Small intestine (tissue), 7 donors: Measurements from ENCODE around the gene COL6A3. TPM values are rescaled to one million over a fixed set of nuclear protein-coding genes. Genes with fewer than 3 reads are reported as not detected.

Experiments
- DNase-seq, 2 donors: peaks; one replicate each; pipeline versions ENCODE4 v3.0.0 to v3.0.0-alpha.2; 2013
- FAIRE-seq: peaks from 2 replicates; lab custom pipeline; 2012; peaks lifted over from hg19 to GRCh38; lab: Jason Lieb, UNC
- H3K27ac ChIP-seq, 3 donors: one replicate each; pipeline ENCODE4 v1.5.1; 2013; ENCODE audit warnings: low read length in 2 of 3, mild to moderate bottlenecking in 2 of 3, control low read depth in 1 of 3, inconsistent platforms in 1 of 3, low read depth in 1 of 3, moderate library complexity in 1 of 3
- H3K27me3 ChIP-seq, 3 donors: one replicate each; pipeline ENCODE4 v1.6.1; 2013; ENCODE audit warnings: low read length in 3 of 3, inconsistent platforms in 1 of 3; ENCODE audit not compliant: control insufficient read depth in 3 of 3, insufficient read depth in 3 of 3
- H3K36me3 ChIP-seq, 3 donors: one replicate each; pipeline ENCODE4 v1.6.1; 2013; ENCODE audit warnings: low read length in 3 of 3, inconsistent platforms in 1 of 3, low read depth in 1 of 3, mild to moderate bottlenecking in 1 of 3, moderate library complexity in 1 of 3; ENCODE audit not compliant: control insufficient read depth in 3 of 3, insufficient read depth in 2 of 3
- H3K4me1 ChIP-seq, 3 donors: one replicate each; pipeline ENCODE4 v1.6.1; 2013; ENCODE audit warnings: low read length in 2 of 3, inconsistent platforms in 1 of 3, low read depth in 1 of 3, mild to moderate bottlenecking in 1 of 3, moderate library complexity in 1 of 3; ENCODE audit not compliant: control insufficient read depth in 3 of 3, insufficient read depth in 2 of 3
- H3K4me3 ChIP-seq, 3 donors: one replicate each; pipeline ENCODE4 v1.5.1; 2013; ENCODE audit warnings: low read length in 3 of 3, control low read depth in 1 of 3, inconsistent platforms in 1 of 3, low read depth in 1 of 3, mild to moderate bottlenecking in 1 of 3, moderate library complexity in 1 of 3
- H3K9me3 ChIP-seq, 2 donors: one replicate each; pipeline ENCODE4 v1.6.1; 2013; ENCODE audit warnings: low read depth in 1 of 2, low read length in 1 of 2; ENCODE audit not compliant: control insufficient read depth in 2 of 2, insufficient read depth in 1 of 2
- WGBS, 3 donors: extraction: QIAGEN DNeasy Blood & Tissue Kit; methylation state at CpG; one replicate each; pipeline ENCODE4 v1.1.7; 2013; 5-methylcytosine and 5-hydroxymethylcytosine counted together
- polyA plus RNA-seq, 4 donors: library from polyadenylated mRNA; stranded (reverse) in 3 of 4; unstranded in 1 of 4; fragments of 200-250 nt in 3 of 4; fragments of 120-200 nt in 1 of 4; gene quantifications; one replicate each; pipeline versions ENCODE4 v1.2.1 to v1.2.3, GENCODE V29; 2013
- donor health status: healthy with polysubstance abuse.
- donor health status: control.
- donor health status: control.
- donor health status: Bipolar disorder and iron deficiency.
- donor health status: healthy.

Gene COL6A3
- polyA plus RNA-seq, 4 donors, result 0.89 to 92.4 (median 26.7) TPM

DNA sequence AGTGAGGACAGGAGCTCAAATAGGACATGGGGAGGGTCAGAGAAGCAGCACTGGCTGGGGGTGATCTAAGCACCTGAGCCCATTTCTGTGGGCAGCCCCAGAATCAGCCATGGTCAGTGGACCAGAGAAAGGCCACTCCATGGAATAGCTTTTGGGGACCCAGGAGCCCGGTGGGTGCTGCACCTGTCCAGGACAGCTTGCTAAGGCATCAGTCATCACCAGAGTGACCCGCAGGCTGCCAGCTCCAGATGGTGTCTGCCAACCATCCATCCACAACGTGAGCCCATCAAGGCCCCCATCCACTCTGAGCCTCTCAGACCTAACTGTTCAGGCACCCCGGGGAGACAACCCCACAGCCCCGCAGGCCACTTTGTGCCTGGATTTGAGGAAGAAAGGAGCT is 23.6 kb upstream of the COL6A3 start:
- Histone ChIP-seq H3K27ac (peak overlapping the region in 2 of 3 donors; percentile 36 to 42), H3K27me3 (peaks cover 0 to 5% (median 0%) of the 10 kb centered on the region in 3 donors), H3K4me3 (no peak overlapping the region), H3K9me3 (peaks cover 0 to 5% of the 10 kb centered on the region in 2 donors), H3K4me1 (peaks cover 0 to 11% (median 5%) of the 10 kb centered on the region in 3 donors), H3K36me3 (no peaks in the 10 kb centered on the region)
- WGBS, 3 donors, result 82 to 94% (median 90%) methylated on average over 5 of the region's 5 CpGs
- DNase-seq, result no peak
- FAIRE-seq, result no peak

DNA sequence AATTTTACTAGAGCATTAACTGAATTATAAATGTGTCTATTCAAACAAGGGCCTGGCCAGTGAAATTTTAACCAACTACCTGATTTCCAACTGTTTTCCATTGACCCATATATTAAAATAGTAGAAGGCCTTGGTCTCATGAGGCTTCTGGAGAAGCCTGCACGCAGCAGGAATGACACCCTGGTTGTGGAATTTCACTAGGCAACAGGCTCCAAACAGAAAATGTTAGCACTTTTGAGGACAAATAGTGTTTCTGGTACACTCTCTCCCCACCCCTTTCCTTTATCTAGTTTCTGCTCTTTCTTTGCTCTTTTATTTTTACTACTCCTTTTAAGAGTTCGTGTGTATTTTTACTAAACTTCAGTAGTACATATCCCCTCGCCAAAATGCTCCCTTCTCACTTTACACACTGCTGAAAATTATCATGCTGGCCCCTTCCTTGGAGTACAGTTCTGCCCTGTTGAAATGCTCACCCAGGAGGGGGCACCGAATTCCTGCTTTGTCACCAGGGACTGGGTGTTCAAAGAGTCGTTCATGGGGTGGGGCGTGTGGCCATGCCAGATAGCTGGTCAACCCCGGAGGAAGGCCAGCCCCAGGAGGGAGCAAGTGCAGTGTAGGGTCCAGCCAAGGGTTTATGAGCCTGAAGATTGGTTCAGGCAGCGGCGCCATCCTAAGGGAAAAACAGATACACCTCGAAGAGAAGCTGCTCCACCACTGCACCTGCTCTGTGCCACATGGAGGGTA is 22.1 kb upstream of the COL6A3 start:
- 75 to 76% (median 76%) methylated on average over 10 of the region's 10 CpGs for whole genome bisulfite sequencing, 3 donors
- FAIRE-seq, result no peak
- peak overlapping the region in 1 of 3 donors; percentile 71 for H3K27ac ChIP-seq

DNA sequence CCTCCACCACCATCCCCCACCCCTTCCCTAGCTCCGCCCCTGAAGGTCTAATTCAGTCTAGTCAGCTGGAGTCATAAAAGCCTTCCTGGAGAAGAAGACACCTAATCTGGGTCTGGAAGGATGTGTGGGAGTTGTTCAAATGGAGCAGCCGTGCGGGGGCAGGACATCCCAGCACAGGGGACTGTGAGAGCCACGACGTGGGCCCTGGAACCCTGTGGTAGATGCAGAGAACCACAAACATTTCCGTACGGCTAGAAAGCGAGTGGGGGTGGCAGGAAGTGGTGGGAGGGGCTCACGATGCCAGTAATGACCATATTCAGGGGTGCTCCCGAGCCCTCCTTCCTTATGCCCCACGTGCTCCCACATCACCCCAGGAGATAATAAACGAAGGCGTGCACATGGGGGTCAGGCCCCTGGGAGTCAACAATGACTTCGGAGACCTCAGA is 20.9 kb upstream of the COL6A3 start:
- peaks cover 0 to 8% (median 0%) of the 10 kb centered on the region in 3 donors for H3K27me3 ChIP-seq
- H3K27ac ChIP-seq, result peak overlapping the region in 1 of 3 donors; percentile 69
- FAIRE-seq, result no peak
- peaks cover 0 to 5% of the 10 kb centered on the region in 2 donors for H3K9me3 ChIP-seq
- H3K36me3 ChIP-seq, result no peaks in the 10 kb centered on the region
- peak in 1 of 2 donors; percentile 37 for DNase-seq
- no peak overlapping the region for H3K4me3 ChIP-seq
- 37 to 39% (median 39%) methylated on average over 14 of the region's 14 CpGs for WGBS, 3 donors
- peaks cover 0 to 11% (median 5%) of the 10 kb centered on the region in 3 donors for H3K4me1 ChIP-seq

More for the DNA sequence above, 22.1 kb upstream of the COL6A3 start:
- DNase-seq, result no peak
- Histone ChIP-seq H3K9me3 (peaks cover 0 to 5% of the 10 kb centered on the region in 2 donors), H3K4me3 (no peak overlapping the region), H3K4me1 (peaks cover 0 to 11% (median 5%) of the 10 kb centered on the region in 3 donors), H3K36me3 (no peaks in the 10 kb centered on the region), H3K27me3 (peaks cover 0 to 8% (median 0%) of the 10 kb centered on the region in 3 donors)

DNA sequence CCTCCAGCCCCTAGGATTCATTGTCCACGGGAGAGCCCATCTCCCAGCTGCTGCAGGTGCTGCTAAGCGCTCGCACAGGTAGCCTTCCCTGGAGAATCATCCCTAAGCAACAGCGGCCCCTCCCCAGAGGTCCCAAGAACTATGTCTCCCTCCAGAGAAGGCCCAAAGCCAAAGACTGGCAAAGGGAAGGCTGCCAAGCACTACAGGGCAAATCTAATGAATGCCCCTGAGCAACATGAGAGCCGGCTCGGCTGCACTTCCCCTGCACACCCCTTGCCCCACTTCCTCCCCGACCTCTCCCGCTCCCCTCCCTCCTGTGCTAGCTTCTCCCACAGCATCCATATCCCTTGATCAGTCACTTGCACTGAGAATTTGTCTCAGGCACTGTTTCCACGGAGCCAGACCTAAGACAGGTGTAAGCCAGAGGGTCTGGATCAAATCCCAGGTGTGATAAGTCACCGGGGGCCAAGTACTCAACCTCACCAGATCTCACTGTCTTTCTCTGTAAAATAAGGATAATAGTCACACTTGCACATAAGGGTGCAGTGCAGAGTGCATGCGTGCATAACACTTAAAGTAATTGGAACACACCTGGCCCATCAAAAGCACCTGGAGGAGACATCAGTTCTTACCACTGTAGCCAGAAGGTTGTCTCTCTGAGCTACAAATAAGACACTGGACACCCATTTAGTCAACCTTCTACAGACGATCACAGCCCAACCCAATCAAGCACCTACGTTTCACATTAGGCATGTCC is 20.1 kb upstream of the COL6A3 start:
- H3K9me3 ChIP-seq, result no peaks in the 10 kb centered on the region

DNA sequence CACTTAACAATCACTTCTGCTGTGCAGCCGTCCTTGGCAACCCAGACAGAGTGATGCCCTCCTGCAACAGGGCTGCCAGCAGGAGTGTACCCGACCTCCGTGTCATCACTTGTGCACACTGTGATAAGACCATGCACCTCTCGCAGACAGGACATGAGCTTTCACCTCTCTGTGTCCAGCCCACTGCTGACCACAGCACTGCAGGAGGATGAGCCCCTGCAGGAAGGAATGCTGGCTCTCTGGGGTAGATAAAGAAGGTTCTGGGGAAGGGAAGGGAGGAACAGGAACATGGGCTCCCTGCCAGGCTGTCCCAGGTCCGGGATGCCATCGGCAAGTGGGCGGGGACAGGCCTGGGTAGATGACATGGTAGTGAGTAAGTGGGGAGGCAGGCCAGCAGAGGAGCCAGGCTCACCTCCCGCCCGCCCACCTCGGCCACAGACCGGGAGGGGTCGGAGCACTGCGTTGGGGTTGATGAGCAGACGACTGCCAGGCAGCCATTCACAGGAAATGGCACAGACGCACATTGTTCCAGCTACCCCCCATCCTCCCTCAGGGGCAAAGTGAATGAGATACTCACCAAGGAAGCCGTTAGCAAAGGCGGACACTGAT is 18.6 kb upstream of the COL6A3 start:
- H3K27ac ChIP-seq, result no peak overlapping the region

More for the DNA sequence above, 20.1 kb upstream of the COL6A3 start:
- H3K4me1 ChIP-seq, result peaks cover 0 to 11% (median 5%) of the 10 kb centered on the region in 3 donors
- no peak overlapping the region for H3K27ac ChIP-seq
- H3K36me3 ChIP-seq, result no peaks in the 10 kb centered on the region
- FAIRE-seq, result no peak
- no peak for DNase-seq
- H3K4me3 ChIP-seq, result no peak overlapping the region
- peaks cover 0 to 8% (median 0%) of the 10 kb centered on the region in 3 donors for H3K27me3 ChIP-seq
- 52 to 65% (median 53%) methylated on average over 13 of the region's 13 CpGs for WGBS, 3 donors

DNA sequence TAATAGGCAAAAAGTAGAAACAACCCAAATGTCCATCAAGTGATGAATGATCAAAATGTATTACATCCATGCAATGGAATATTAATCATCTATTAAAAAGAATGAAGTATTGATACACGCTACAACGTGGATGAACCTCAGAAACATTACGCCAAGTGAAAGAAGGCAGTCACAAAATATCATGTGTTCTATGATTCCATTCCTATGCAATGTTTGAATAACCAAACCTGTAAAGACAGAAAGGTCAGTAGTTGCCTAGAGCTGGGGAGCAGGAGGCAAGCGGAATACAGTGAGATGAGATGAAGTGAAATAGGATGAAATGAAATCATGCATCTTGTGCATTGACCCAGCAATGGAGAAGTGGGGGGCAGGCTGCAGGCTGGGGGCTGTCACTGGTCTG is 17.9 kb upstream of the COL6A3 start:
- Histone ChIP-seq H3K9me3 (no peaks in the 10 kb centered on the region), H3K4me1 (peaks cover 0 to 5% (median 0%) of the 10 kb centered on the region in 3 donors), H3K4me3 (no peak overlapping the region), H3K27me3 (peaks cover 0 to 8% (median 0%) of the 10 kb centered on the region in 3 donors), H3K36me3 (no peaks in the 10 kb centered on the region), H3K27ac (no peak overlapping the region)
- FAIRE-seq (no peak), DNase-seq (no peak)
- 86 to 90% (median 89%) methylated on average over 4 of the region's 4 CpGs for WGBS, 3 donors

More for the DNA sequence above, 18.6 kb upstream of the COL6A3 start:
- peaks cover 0 to 8% (median 0%) of the 10 kb centered on the region in 3 donors for H3K27me3 ChIP-seq
- DNase-seq (peak in 1 of 2 donors; percentile 14), FAIRE-seq (no peak)
- no peak overlapping the region for H3K4me3 ChIP-seq
- 29 to 47% (median 32%) methylated on average over 17 of the region's 17 CpGs for WGBS, 3 donors
- peaks cover 0 to 5% (median 2%) of the 10 kb centered on the region in 3 donors for H3K4me1 ChIP-seq
- H3K36me3 ChIP-seq, result no peaks in the 10 kb centered on the region
- H3K9me3 ChIP-seq, result no peaks in the 10 kb centered on the region

DNA sequence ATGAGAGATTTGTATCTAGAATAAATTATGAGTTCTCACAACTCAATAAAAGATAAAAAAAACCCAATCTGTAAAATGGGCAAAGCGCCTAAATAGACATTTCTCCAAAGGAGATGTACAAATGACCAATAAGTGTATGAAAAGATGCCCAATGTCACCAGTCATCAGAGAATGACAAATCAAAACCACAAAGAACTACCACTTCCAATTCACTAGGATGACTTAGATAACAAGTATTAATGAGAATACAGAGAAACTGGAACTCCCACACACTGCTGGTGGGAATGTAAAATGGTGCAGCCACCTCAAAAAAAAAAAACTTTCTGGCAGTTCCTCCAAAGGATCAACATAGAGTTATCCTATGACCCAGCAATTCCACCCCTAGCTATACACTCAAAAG is 17.4 kb upstream of the COL6A3 start:
- Histone ChIP-seq H3K36me3 (no peaks in the 10 kb centered on the region), H3K4me3 (no peak overlapping the region), H3K27ac (no peak overlapping the region), H3K27me3 (peaks cover 0 to 8% (median 0%) of the 10 kb centered on the region in 3 donors), H3K4me1 (peaks cover 0 to 5% (median 0%) of the 10 kb centered on the region in 3 donors), H3K9me3 (no peaks in the 10 kb centered on the region)
- WGBS, 3 donors, result 86 to 93% (median 90%) methylated on average over 1 of the region's 1 CpG
- FAIRE-seq (no peak), DNase-seq (no peak)

DNA sequence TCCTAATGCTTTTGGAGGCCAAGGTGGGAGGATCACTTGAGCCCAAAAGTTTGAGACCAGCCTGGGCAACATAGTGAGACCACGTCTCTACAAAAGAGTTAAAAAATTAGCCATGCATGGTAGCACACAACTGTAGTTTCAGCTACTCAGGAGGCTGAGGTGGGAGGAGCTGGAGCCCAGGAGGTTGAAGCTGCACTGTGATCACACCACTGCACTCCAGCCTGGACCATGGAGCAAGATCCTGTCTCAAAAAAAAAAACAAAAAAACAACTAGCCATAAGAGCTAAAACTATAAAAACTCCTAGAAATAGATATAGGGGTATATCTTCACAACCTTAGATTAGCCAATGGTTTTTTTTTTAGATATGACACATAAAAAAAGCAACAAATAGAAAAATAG is 16.9 kb upstream of the COL6A3 start:
- DNase-seq (no peak), FAIRE-seq (no peak)
- peaks cover 0 to 8% (median 0%) of the 10 kb centered on the region in 3 donors for H3K27me3 ChIP-seq
- H3K4me1 ChIP-seq, result peaks cover 0 to 5% (median 0%) of the 10 kb centered on the region in 3 donors
- no peaks in the 10 kb centered on the region for H3K36me3 ChIP-seq
- H3K9me3 ChIP-seq, result no peaks in the 10 kb centered on the region
- 75 to 88% (median 75%) methylated on average over 1 of the region's 1 CpG for WGBS, 3 donors
- no peak overlapping the region for H3K4me3 ChIP-seq
- H3K27ac ChIP-seq, result no peak overlapping the region
